GM21390 (cell line): ENCODE data around the gene CRIM1.
A peak's percentile ranks its signal among the peaks of the same experiment; 100 is the strongest.

Experiments
- ATAC-seq: cut with Tn5 transposase; IDR thresholded peaks from one replicate; pipeline ENCODE4 v1.9.1; 2021; ENCODE audit not compliant: unreplicated experiment

CRIM1 gene

GRCh38 chr2:36421379-36421778 lies 65.8 kb downstream of the CRIM1 start:
- ATAC-seq: no peak

GRCh38 chr2:36423172-36423571 lies 67.6 kb downstream of the CRIM1 start:
- ATAC-seq: no peak

GRCh38 chr2:36423619-36424120 lies 68.1 kb downstream of the CRIM1 start:
- ATAC-seq: no peak

- ATAC-seq: no peak
Observed at GRCh38 chr2:36425608-36426355, 70.2 kb downstream of the CRIM1 start.

GRCh38 chr2:36427790-36428243 lies 72.2 kb downstream of the CRIM1 start:
- no peak for ATAC-seq

GRCh38 chr2:36430549-36430948 lies 75.0 kb downstream of the CRIM1 start:
- ATAC-seq: no peak

GRCh38 chr2:36432479-36432878 lies 76.9 kb downstream of the CRIM1 start:
- no peak for ATAC-seq

GRCh38 chr2:36433311-36434217 lies 78.0 kb downstream of the CRIM1 start:
- ATAC-seq: no peak

GRCh38 chr2:36438449-36438977 lies 82.9 kb downstream of the CRIM1 start:
- ATAC-seq: no peak

- no peak for ATAC-seq
Observed at GRCh38 chr2:36439084-36439483, 83.5 kb downstream of the CRIM1 start.

- ATAC-seq: no peak
Observed at GRCh38 chr2:36441065-36441625, 85.6 kb downstream of the CRIM1 start.

GRCh38 chr2:36441816-36442215 lies 86.2 kb downstream of the CRIM1 start:
- peak; percentile 65 for ATAC-seq

GRCh38 chr2:36444216-36444936 lies 88.8 kb downstream of the CRIM1 start:
- no peak for ATAC-seq

- no peak for ATAC-seq
Observed at GRCh38 chr2:36445185-36445866, 89.7 kb downstream of the CRIM1 start.

GRCh38 chr2:36446294-36446693 lies 90.7 kb downstream of the CRIM1 start:
- ATAC-seq: no peak

- no peak for ATAC-seq
Observed at GRCh38 chr2:36449213-36449612, 93.6 kb downstream of the CRIM1 start.

- ATAC-seq: no peak
Observed at GRCh38 chr2:36449943-36450392, 94.4 kb downstream of the CRIM1 start.

GRCh38 chr2:36450466-36451196 lies 95.1 kb downstream of the CRIM1 start:
- ATAC-seq: no peak

- no peak for ATAC-seq
Observed at GRCh38 chr2:36451512-36451911, 95.9 kb downstream of the CRIM1 start.
